Type B pancreatic cell (in vitro differentiated cells): Measurements from ENCODE around the gene ARPC4. TPM values are rescaled to one million over a fixed set of nuclear protein-coding genes. Genes with fewer than 3 reads are reported as not detected.

Source experiments
- DNase-seq: peaks from one replicate; pipeline ENCODE4 v3.0.0; 2021; ENCODE audit warnings: mixed read lengths; ENCODE audit not compliant: unreplicated experiment; ENCODE audit errors: extremely low spot score
- H3K27ac Mint-ChIP-seq: 2 replicates; pipeline ENCODE4 v1.8.0; 2021; ENCODE audit warnings: mild to moderate bottlenecking, mixed read lengths
- H3K27me3 Mint-ChIP-seq: 2 replicates; pipeline ENCODE4 v1.8.0; 2021; ENCODE audit warnings: mixed read lengths
- H3K36me3 Mint-ChIP-seq: 2 replicates; pipeline ENCODE4 v1.8.0; 2021; ENCODE audit warnings: mixed read lengths
- H3K4me1 Mint-ChIP-seq: one replicate; pipeline ENCODE4 v1.8.0; 2021; ENCODE audit warnings: mixed read lengths; ENCODE audit not compliant: unreplicated experiment
- H3K4me3 Mint-ChIP-seq: 2 replicates; pipeline ENCODE4 v1.8.0; 2021; ENCODE audit warnings: mild to moderate bottlenecking, mixed read lengths
- H3K9me3 Mint-ChIP-seq: 2 replicates; pipeline ENCODE4 v1.8.0; 2021; ENCODE audit warnings: mixed read lengths
- total RNA-seq: library from RNA; stranded (reverse); gene quantifications from 2 replicates; pipeline ENCODE4 v1.2.1, GENCODE V29; 2021; ENCODE audit warnings: low replicate concordance
- TF ChIP-seq, protein P1 (sequence below): fragments of 200-600 bp; sonication (generic); conservative IDR thresholded peaks from 2 replicates; pipeline ENCODE4 v1.5.0; 2021; ENCODE audit warnings: antibody characterized with exemption, mild to moderate bottlenecking

ARPC4 gene
- total RNA-seq, 1 donor from 2014 or later, result 131 TPM

DNA sequence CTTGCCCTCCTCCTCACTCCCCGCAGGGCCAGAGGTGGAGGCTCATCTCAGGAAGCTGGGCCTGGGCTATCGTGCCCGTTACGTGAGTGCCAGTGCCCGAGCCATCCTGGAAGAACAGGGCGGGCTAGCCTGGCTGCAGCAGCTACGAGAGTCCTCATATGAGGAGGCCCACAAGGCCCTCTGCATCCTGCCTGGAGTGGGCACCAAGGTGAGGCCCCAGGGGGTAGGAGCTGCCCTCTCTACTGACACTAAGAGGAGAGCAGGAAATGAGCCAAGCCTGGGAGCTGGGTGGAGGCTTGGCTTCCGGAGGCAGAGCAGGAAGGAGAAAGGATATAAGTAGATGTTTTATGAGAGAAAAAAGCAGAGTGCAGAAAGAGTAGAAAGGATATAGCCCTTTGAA is 38.2 kb upstream of the ARPC4 start:
- H3K27ac Mint-ChIP-seq, result peak overlapping the region; percentile 34
- peaks cover 21% of the 10 kb centered on the region for H3K4me1 Mint-ChIP-seq
- TF ChIP-seq, protein P1, sequence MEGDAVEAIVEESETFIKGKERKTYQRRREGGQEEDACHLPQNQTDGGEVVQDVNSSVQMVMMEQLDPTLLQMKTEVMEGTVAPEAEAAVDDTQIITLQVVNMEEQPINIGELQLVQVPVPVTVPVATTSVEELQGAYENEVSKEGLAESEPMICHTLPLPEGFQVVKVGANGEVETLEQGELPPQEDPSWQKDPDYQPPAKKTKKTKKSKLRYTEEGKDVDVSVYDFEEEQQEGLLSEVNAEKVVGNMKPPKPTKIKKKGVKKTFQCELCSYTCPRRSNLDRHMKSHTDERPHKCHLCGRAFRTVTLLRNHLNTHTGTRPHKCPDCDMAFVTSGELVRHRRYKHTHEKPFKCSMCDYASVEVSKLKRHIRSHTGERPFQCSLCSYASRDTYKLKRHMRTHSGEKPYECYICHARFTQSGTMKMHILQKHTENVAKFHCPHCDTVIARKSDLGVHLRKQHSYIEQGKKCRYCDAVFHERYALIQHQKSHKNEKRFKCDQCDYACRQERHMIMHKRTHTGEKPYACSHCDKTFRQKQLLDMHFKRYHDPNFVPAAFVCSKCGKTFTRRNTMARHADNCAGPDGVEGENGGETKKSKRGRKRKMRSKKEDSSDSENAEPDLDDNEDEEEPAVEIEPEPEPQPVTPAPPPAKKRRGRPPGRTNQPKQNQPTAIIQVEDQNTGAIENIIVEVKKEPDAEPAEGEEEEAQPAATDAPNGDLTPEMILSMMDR, result no peak
- no peak overlapping the region for H3K4me3 Mint-ChIP-seq
- H3K9me3 Mint-ChIP-seq, result no peaks in the 10 kb centered on the region
- no peak for DNase-seq
- no peaks in the 10 kb centered on the region for H3K27me3 Mint-ChIP-seq
- peaks cover 17% of the 10 kb centered on the region for H3K36me3 Mint-ChIP-seq

DNA sequence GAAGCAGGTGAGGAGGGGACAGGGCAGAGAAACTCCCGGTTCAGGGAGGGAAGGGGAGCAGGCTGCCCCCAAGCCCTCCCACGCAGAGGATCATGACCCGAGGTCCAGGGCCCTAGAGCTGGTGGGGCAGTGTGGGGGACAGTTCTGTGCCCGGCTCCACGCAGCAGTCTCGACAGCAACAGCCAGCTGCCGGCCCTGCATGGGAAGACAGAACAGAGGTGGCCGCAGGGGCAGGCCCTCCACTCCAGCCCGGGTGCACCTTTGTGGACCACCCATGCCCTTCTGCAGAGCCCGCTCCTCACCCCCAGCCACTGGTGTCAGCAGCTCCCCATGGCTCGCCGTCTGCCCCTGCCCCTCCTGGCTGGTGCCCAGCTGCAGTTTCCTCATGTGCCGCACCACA is 35.5 kb upstream of the ARPC4 start:
- H3K27ac Mint-ChIP-seq, result no peak overlapping the region
- H3K9me3 Mint-ChIP-seq, result no peaks in the 10 kb centered on the region
- H3K4me1 Mint-ChIP-seq, result no peaks in the 10 kb centered on the region
- no peak for DNase-seq
- H3K4me3 Mint-ChIP-seq, result no peak overlapping the region
- H3K36me3 Mint-ChIP-seq, result peaks cover 17% of the 10 kb centered on the region
- TF ChIP-seq, protein P1, result no peak
- H3K27me3 Mint-ChIP-seq, result no peaks in the 10 kb centered on the region

DNA sequence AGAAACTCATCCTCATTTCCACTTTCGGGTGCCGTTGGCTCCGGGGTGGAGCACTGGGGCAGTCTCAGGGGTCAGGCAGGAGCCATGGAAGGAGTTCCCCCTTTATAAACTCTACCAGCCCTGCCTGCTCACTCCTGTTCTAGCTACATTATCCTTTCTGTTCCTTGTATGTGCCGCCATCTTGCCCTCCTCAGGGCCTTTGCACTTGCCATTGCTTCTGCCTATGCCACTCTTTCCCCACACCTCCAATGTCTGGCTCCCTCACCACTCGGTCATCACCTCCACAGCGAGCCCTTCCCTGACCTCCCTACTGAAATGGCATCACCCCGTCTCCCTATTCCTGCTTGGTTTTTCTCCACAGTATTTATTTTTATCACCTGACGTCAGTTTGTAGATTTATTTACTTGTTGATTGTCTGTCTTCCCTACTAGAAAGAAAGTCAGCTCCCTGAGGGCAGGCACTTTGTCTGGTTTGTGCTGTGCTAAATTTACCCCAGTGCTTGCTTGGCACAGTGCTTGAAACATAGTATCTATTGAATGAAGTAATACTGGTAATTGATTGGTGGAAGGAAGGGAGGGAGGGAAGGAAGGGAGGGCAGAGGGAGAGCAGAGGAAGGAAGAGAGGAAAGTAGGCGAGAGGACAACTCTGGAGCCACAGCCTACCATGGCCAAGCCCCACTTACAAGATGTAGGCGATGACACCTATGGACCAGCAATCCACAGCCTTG is 31.9 kb upstream of the ARPC4 start:
- H3K36me3 Mint-ChIP-seq, result peaks cover 17% of the 10 kb centered on the region

DNA sequence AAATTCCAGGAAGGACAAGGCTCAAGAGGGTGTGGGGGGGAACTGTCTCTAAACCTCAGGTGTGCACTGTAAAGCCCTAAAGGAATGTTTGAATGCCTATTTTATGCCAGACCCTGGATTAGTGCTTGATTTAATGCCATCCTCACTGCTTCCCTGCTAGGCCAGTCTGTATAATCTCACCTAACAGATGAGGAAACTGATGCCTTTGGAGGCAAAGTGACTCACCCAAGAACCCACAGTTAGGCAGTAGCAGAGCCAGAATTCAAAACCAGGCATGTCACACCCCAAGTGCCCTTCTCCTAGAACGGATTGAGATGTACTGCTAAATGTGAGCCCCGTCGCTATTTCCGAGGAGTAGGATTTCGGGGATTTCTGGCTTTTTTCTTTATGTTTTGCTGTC is 31.0 kb upstream of the ARPC4 start:
- H3K27ac Mint-ChIP-seq, result no peak overlapping the region
- TF ChIP-seq, protein P1, result no peak
- no peaks in the 10 kb centered on the region for H3K4me1 Mint-ChIP-seq
- no peaks in the 10 kb centered on the region for H3K27me3 Mint-ChIP-seq
- H3K4me3 Mint-ChIP-seq, result no peak overlapping the region
- no peak for DNase-seq
- H3K36me3 Mint-ChIP-seq, result peaks cover 20% of the 10 kb centered on the region
- no peaks in the 10 kb centered on the region for H3K9me3 Mint-ChIP-seq

More for the DNA sequence above, 31.9 kb upstream of the ARPC4 start:
- TF ChIP-seq, protein P1, result no peak
- no peaks in the 10 kb centered on the region for H3K9me3 Mint-ChIP-seq
- H3K27ac Mint-ChIP-seq, result no peak overlapping the region
- H3K4me1 Mint-ChIP-seq, result no peaks in the 10 kb centered on the region
- no peak for DNase-seq
- H3K27me3 Mint-ChIP-seq, result no peaks in the 10 kb centered on the region
- H3K4me3 Mint-ChIP-seq, result no peak overlapping the region

- Mint-ChIP-seq H3K36me3 (peaks cover 22% of the 10 kb centered on the region), H3K27me3 (no peaks in the 10 kb centered on the region), H3K4me3 (no peak overlapping the region), H3K4me1 (no peaks in the 10 kb centered on the region), H3K27ac (no peak overlapping the region), H3K9me3 (no peaks in the 10 kb centered on the region)
- no peak for DNase-seq
- TF ChIP-seq, protein P1, result no peak
These were observed 30.0 kb upstream of the ARPC4 start for GRCh38 chr3:9762871-9763270.
